ENCODE data around the gene CD80.

CD80 gene

DNA sequence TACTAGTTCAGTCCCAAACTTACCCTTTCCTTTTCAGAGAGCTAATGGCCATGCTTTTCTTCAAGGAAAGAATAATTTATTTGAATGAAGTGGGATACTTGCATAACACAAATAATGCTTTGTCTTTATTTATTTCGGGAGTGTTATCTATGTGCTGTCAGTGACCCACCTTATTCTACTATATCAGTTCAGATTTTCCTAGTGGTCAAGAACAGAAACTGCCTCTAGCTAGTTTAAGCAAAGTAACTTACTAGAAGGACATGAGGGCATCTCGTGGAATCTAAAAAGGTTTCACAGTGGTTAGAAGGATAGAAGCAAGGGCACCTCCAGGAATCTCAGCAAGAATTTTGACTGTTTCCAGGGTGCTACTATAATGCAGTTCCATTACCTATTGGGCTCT, 64.8 kb downstream of the CD80 start:
- peak; percentile 37 for DNase-seq (ENCODE audit: low read depth)

GRCh38 chr3:119492810-119493209, 66.6 kb downstream of the CD80 start:
- DNase-seq (ENCODE audit: low read depth): no peak

- no peak for DNase-seq (ENCODE audit: low read depth)
Observed at GRCh38 chr3:119492128-119492527, 67.3 kb downstream of the CD80 start.

DNA sequence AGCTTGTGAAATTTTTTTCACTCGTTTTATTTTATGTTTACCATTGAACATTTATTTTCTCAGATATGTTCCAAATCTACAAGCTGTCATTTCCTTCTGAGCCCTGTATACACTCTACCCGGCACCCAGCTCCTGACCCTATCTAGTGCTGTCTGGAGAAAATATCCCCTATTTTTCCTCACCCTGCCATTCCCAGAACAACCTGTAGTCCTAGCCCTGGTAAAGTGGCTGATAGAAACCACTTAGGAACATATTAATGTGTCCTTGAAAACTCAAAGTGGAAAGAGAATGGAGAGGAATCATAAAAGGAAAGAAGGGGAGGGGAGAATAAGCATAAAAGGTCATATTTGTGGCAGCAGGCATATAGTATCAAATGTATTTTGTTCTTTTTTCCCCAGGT, 69.3 kb downstream of the CD80 start:
- peak; percentile 10 for DNase-seq (ENCODE audit: low read depth)

- DNase-seq (ENCODE audit: low read depth): no peak
Observed at GRCh38 chr3:119485563-119485962, 73.9 kb downstream of the CD80 start.

DNA sequence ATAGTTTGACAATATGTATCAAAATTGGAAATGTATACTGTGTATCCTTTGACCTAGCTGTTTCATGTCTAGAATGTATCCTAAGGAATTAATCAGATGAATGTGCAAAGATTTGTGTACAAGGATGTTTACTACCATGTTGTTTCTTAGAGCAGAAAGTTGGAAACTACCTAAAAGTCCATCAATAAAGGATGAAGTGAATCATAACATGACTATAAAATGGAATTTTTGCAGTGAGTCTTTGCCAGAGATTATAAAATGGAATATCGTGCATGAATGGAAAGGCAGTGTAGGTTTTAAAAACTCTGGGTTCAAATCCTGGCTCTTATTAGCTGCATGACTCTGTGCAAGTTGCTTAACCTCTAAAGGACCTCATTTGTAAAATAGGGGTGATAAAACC, 76.3 kb downstream of the CD80 start:
- DNase-seq (ENCODE audit: low read depth): no peak

DNA sequence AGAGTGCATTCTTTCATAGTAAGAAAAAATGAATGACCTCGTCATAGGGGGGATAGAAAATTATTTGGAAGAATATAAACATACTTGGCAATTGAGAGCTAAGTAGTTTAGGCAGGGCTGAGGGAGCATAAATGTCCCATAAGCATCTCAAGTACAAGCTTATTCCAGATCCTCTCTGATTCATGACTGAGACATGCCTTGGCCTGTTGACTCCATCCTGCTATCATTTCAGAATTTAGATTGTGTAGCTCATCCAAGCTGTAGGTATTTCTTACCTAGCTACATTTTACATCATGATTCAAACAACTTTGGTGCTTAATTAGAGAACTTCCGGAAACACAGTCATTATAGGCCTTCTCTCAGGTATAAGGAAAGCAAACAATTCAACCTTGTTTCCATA, 78.3 kb downstream of the CD80 start:
- no peak for DNase-seq (ENCODE audit: low read depth)
